Stimulated activated naive CD8-positive, alpha-beta T cell treated with anti-CD3 and anti-CD28 coated beads, Interleukin-15, Interleukin-2, amounts not matched to agents 100 ng/mL and 50 ng/mL, for 24 hours (primary cell): ENCODE measurements around the gene PDSS2.
A peak's percentile ranks its signal among the peaks of the same experiment; 100 is the strongest.
"Not testable (repeated sequence)": the region's sequence is repeated elsewhere in the genome, so short reads cannot be mapped to it uniquely, and the experiment has no call there.

Experiments
- H3K27ac Mint-ChIP-seq: one replicate; pipeline ENCODE4 v1.8.0; 2021; ENCODE audit warnings: mild to moderate bottlenecking, mixed read lengths
- H3K27me3 Mint-ChIP-seq: one replicate; pipeline ENCODE4 v1.8.0; 2021; ENCODE audit warnings: mixed read lengths
- H3K36me3 Mint-ChIP-seq: one replicate; pipeline ENCODE4 v1.8.0; 2021; ENCODE audit warnings: low read depth, mixed read lengths
- H3K4me1 Mint-ChIP-seq: one replicate; pipeline ENCODE4 v1.8.0; 2021; ENCODE audit warnings: low read depth, mixed read lengths
- H3K4me3 Mint-ChIP-seq: one replicate; pipeline ENCODE4 v1.8.0; 2021; ENCODE audit warnings: mild to moderate bottlenecking, mixed read lengths
- H3K9me3 Mint-ChIP-seq: one replicate; pipeline ENCODE4 v1.8.0; 2021; ENCODE audit warnings: mixed read lengths

PDSS2 gene

DNA sequence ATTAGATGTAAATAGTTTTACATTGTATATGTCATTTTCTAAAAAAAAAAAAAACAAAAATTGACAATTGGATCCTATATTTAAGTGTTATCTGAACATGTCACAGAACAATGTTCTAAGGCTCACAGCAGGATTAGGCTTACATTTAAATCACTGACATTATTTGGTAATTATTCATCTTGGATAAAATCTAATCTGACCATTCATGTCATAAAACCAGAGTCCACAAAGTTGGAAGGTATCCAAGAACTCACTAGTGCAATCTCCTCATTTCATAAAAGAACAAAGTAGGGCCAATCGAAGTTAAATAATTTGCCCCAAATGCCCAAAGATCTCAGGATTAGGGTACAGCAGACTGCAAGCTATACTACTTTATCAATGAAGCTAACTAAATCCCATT lies 73.0 kb downstream of the PDSS2 start:
- Mint-ChIP-seq H3K36me3 (peaks cover 18% of the 10 kb centered on the region), H3K4me3 (no peak overlapping the region), H3K27me3 (no peaks in the 10 kb centered on the region), H3K9me3 (no peaks in the 10 kb centered on the region), H3K4me1 (peaks cover 10% of the 10 kb centered on the region), H3K27ac (no peak overlapping the region)

DNA sequence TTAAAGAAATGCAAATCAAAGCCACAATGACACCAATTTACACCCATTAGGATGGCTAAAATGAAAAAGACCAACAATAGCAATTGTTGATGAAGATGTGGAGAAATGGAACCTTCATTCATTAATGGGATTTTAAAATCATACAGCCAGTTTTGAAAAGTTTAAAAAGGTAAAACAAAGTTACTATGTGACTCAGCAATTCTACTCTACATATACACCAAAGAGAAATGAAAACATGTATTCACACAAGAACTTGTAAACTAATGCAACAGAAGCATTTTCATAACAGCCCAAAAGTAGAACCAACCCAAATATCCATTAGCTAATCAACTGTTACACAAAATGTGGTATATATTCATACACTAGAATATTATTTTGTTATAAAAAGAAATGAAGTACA lies 75.7 kb downstream of the PDSS2 start:
- H3K27ac Mint-ChIP-seq: no peak overlapping the region
- no peak overlapping the region for H3K4me3 Mint-ChIP-seq

DNA sequence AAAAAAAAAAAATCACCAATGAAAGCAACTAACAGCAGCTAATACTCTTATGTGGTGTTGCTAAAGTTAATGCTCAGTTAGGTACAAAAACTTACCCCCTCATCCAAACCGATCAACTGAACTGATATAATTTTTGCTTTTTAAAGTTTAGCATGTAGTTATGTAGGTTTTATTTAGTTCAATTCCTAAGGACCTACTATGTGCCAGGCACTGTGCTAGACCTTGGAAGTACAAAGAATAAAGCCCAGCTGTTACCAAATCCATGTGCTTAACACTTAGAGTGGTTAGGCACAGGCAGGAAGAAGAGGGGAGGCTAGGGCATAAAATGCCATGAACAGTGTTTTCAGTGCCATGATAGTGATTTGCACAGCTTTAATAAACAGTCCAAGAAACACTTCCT lies 85.1 kb downstream of the PDSS2 start:
- Mint-ChIP-seq H3K27ac (no peak overlapping the region), H3K4me3 (no peak overlapping the region), H3K9me3 (peaks cover under 1% of the 10 kb centered on the region), H3K36me3 (peaks cover under 1% of the 10 kb centered on the region), H3K4me1 (no peaks in the 10 kb centered on the region), H3K27me3 (no peaks in the 10 kb centered on the region)

More for the DNA sequence above, 75.7 kb downstream of the PDSS2 start:
- no peaks in the 10 kb centered on the region for H3K27me3 Mint-ChIP-seq
- peaks cover 6% of the 10 kb centered on the region for H3K4me1 Mint-ChIP-seq
- peaks cover 4% of the 10 kb centered on the region for H3K9me3 Mint-ChIP-seq
- peaks cover 23% of the 10 kb centered on the region for H3K36me3 Mint-ChIP-seq

DNA sequence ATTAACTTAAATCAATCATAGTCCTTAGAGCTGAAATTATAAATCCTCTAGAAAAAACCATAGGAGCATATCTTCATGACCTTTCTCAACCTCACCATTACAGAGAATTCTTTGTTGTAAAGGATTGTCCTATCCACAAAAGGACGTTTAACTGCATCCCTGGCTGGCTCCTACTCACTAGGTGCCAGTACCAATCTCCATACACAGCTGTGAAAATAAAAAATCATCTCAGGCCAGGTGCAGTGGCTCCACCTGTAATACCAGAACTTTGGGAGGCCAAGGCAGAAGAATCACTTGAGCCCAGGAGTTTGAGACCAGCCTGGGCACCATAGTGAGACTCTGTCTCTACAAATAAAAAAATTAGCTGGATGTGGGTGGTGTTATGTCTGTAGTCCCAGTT lies 89.9 kb downstream of the PDSS2 start:
- Mint-ChIP-seq H3K27me3 (no peaks in the 10 kb centered on the region), H3K4me3 (no peak overlapping the region), H3K27ac (no peak overlapping the region), H3K36me3 (peaks cover 4% of the 10 kb centered on the region), H3K4me1 (no peaks in the 10 kb centered on the region), H3K9me3 (no peaks in the 10 kb centered on the region)

DNA sequence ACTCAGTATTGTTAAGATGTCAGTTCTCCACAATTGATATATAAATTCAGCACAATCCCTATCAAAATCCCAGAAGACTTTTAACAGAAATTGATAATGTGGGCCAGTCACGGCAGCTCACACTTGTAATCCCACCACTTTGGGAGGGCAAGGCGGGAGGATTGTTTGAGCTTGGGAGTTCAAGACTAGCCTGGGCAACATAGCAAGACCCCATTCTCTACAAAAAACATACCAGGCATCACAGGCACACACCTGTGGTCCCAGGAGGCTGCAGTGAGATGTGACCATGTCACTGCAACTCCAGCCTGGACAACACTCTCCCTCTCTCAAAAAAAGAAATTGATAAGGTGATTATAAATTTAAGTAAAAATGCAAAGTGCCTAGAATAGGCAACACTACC lies 90.9 kb downstream of the PDSS2 start:
- no peaks in the 10 kb centered on the region for H3K27me3 Mint-ChIP-seq
- peaks cover 3% of the 10 kb centered on the region for H3K9me3 Mint-ChIP-seq

DNA sequence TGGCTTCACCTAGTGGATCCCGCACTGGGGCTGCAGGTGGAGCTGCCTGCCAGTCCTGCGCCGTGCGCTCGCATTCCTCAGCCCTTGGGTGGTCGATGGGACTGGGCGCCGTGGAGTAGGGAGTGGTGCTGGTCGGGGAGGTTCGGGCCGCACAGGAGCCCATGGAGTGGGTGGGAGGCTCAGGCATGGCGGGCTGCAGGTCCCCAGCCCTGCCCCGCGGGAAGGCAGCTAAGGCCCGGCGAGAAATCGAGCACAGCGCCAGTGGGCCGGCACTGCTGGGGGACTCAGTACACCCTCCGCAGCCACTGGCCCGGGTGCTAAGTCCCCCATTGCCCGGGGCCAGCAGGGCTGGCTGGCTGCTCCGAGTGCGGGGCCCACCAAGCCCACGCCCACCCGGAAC lies 95.2 kb downstream of the PDSS2 start:
- not testable (repeated sequence) for H3K4me1 Mint-ChIP-seq, H3K4me3 Mint-ChIP-seq, H3K27me3 Mint-ChIP-seq, H3K27ac Mint-ChIP-seq
- peaks cover 24% of the 10 kb centered on the region for H3K36me3 Mint-ChIP-seq
- H3K9me3 Mint-ChIP-seq: peaks cover 10% of the 10 kb centered on the region

More for the DNA sequence above, 90.9 kb downstream of the PDSS2 start:
- peaks cover 9% of the 10 kb centered on the region for H3K36me3 Mint-ChIP-seq
- no peaks in the 10 kb centered on the region for H3K4me1 Mint-ChIP-seq
- peak overlapping the region; percentile 45 for H3K27ac Mint-ChIP-seq
- no peak overlapping the region for H3K4me3 Mint-ChIP-seq

DNA sequence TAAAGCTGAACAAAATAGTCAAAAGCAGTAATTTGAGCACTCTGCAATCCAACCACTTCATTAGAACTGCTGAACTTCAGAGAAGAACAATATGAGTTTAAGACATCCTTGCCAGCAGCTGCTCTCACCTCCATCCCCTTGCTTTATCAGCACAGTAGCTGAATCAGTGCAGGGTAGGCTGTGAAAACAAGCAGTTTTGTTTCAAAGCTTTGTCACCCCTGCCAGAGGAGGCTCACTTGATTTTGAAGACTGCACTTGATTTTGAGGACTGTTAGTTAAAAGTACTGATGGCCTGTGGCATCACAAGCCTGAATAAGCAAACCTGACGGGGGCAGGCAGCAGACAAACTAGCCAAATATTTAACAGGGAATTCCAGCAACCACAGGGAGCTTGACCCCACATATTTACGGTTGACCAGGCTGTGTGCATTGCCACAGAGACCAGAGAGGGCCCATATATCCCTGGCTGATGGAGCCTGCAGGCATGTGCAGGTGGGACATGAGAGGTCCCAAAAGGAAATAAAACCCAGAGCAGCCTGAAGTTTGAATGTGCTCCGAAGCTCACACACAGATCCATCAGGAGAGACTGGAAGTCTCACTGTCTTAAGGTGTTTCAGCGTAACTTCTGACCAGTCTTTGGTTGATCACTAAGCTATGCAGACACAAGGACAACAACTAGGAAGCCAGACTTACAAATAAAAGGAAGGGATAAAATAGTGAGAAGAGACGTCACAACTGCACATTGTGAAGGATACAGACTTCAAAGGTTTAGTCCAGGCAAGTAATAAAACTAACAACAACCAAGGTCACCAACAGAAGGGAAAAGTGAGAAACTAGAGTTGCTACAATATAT lies 97.4 kb downstream of the PDSS2 start:
- H3K27me3 Mint-ChIP-seq: no peaks in the 10 kb centered on the region
- peaks cover 20% of the 10 kb centered on the region for H3K36me3 Mint-ChIP-seq
- no peak overlapping the region for H3K4me3 Mint-ChIP-seq
- no peaks in the 10 kb centered on the region for H3K4me1 Mint-ChIP-seq
- H3K27ac Mint-ChIP-seq: no peak overlapping the region
- peaks cover 10% of the 10 kb centered on the region for H3K9me3 Mint-ChIP-seq

DNA sequence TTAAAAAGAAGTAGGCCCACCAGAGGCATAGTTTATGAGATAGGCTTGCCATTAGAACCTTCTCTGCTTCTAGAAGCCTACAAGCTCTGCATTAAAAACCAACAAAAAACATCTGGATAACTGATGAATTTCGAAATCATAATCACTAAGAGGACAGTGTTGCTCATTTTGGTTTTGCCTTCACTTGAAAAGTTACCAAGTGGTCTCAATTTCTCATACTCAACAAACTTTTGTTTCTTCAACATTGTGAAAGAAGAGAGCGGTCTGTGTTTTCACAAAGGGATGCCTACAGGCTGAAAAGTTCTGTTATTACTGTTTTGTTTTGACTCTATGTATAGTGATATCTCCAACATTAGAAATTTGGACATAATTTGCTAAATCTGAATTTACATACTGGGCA lies 98.9 kb downstream of the PDSS2 start:
- no peaks in the 10 kb centered on the region for H3K27me3 Mint-ChIP-seq
- peaks cover 20% of the 10 kb centered on the region for H3K36me3 Mint-ChIP-seq
- no peak overlapping the region for H3K4me3 Mint-ChIP-seq
- H3K27ac Mint-ChIP-seq: no peak overlapping the region
- H3K4me1 Mint-ChIP-seq: no peaks in the 10 kb centered on the region
- H3K9me3 Mint-ChIP-seq: peaks cover 10% of the 10 kb centered on the region

DNA sequence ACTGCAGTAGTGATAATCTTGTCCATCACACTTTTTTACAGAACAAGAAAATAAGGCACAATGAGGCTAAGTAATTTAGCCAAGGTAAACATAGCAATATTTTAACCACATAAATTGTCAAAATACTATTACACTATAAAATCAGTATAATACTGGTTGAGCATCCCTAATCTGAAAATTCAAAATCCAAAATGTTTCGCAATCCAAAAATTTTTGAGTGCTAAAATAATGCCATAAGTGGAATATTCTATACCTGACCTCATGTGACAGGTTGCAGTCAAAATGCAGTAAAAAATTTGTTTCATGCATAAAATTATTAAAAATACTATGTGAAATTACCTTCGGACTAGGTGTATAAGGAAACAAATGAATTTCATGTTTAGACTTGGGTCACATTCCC lies 101.5 kb downstream of the PDSS2 start:
- peaks cover 4% of the 10 kb centered on the region for H3K4me1 Mint-ChIP-seq
- no peaks in the 10 kb centered on the region for H3K27me3 Mint-ChIP-seq
- peaks cover 2% of the 10 kb centered on the region for H3K9me3 Mint-ChIP-seq
- peaks cover 9% of the 10 kb centered on the region for H3K36me3 Mint-ChIP-seq
- H3K27ac Mint-ChIP-seq: no peak overlapping the region
- no peak overlapping the region for H3K4me3 Mint-ChIP-seq

DNA sequence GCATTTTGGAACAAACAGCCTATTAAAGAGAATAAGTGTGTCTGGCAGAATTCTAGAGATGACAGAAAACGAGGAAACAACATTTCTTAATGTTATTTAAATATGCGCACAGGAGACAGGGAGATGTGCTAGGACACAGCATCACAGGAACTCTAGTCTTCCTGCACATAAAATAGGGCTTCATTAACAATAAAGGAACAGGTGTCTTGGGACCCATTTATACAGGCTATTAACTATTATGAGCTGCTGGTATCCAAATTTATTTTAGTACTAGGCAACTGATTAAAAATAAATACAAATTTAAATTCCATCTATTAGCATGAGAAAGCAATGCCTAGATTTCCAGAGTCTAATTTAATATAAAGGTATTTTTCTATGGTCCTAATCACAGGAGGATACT lies 102.3 kb downstream of the PDSS2 start:
- peaks cover under 1% of the 10 kb centered on the region for H3K36me3 Mint-ChIP-seq
- H3K4me3 Mint-ChIP-seq: no peak overlapping the region
- H3K9me3 Mint-ChIP-seq: no peaks in the 10 kb centered on the region
- H3K27ac Mint-ChIP-seq: no peak overlapping the region
- peaks cover 4% of the 10 kb centered on the region for H3K4me1 Mint-ChIP-seq
- no peaks in the 10 kb centered on the region for H3K27me3 Mint-ChIP-seq

DNA sequence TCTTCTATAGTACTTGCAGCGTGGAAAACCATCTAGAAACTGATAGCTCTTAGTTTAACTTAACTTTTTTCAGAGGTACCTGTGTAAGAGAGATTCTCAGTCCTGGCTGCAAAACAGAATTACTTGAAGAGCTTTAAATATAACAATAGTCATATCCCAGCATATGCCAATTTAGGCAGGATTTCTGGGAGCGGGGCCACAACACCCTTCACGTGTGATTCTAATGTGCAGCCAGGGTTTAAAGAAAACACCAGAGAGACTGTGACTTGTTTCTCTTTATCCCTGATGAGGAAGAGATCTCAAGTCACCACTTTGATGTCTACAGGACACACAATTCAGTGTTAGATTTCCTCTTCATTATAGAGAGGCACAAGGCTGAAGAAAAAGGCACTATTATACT lies 103.7 kb downstream of the PDSS2 start:
- H3K27ac Mint-ChIP-seq: no peak overlapping the region
- H3K4me3 Mint-ChIP-seq: no peak overlapping the region
- H3K9me3 Mint-ChIP-seq: no peaks in the 10 kb centered on the region
- no peaks in the 10 kb centered on the region for H3K27me3 Mint-ChIP-seq
- peaks cover 4% of the 10 kb centered on the region for H3K4me1 Mint-ChIP-seq
- no peaks in the 10 kb centered on the region for H3K36me3 Mint-ChIP-seq

DNA sequence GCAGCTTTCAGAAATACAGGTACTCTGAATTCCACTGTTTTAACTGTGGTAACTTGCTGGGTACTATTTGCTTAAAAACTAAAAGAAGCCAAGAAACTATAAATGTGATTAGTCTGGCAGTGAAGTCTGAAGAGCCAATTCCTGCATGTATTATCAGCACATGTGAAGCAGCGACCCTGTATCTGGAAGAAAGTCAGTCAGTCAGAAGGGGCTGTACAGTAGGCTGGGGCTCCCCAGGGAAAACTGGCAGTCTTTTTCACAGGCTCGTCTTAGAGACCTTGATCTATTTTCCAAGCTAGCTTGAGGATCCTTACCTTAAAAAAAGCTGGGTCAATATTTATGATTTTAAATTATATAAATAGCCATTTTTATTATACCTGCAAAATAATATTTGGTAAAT lies 104.9 kb downstream of the PDSS2 start:
- no peak overlapping the region for H3K4me3 Mint-ChIP-seq
- no peaks in the 10 kb centered on the region for H3K27me3 Mint-ChIP-seq
- H3K27ac Mint-ChIP-seq: no peak overlapping the region
- H3K36me3 Mint-ChIP-seq: no peaks in the 10 kb centered on the region
- no peaks in the 10 kb centered on the region for H3K9me3 Mint-ChIP-seq
- peaks cover 4% of the 10 kb centered on the region for H3K4me1 Mint-ChIP-seq

DNA sequence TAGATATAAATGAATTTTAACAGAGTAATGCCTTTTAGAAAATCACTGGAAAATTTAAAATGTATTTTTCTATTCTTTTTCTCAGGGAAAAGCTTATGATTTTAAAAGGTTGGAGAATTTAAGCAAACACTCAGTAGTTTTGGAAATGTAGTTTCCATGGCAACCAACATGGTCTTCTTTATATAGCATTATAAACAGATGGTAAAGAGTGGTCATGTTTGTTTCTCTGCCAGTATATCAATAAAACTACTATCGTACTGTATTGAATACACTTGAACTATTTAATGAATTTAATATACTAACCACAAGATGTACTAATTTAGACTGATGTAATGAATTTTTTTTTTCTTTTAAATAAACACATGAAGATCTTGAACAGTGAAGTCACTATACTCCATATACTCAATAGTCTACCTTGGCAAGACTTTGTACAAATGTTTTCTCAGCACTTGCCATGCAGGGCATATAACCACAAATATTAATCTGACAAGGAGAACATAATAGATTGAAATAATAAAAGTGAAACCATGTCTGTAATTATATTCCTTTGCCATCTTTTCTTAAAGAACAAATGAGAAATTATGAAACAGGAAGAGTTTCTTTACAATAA lies 105.5 kb downstream of the PDSS2 start:
- H3K27me3 Mint-ChIP-seq: no peaks in the 10 kb centered on the region
- no peaks in the 10 kb centered on the region for H3K36me3 Mint-ChIP-seq
- H3K9me3 Mint-ChIP-seq: no peaks in the 10 kb centered on the region
- peaks cover 4% of the 10 kb centered on the region for H3K4me1 Mint-ChIP-seq
- H3K4me3 Mint-ChIP-seq: no peak overlapping the region
- H3K27ac Mint-ChIP-seq: no peak overlapping the region

DNA sequence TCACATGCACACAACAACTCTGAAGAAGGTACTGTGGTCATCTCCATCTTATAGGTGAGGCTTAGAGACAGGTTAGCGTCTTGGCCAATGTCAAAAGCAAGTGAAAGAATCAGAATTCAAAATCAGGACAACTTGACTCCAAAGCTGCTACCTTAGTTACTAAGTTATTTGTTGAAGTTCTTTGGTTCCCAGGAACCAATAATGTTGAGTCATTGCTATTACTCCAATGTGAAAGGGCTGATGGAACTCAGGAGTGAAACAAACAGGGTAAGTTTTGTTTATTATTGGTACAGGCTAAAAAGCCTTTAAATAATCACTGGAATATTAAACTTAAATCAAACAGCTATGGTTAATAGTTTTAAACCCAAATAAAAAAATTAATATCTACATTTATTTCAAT lies 111.1 kb downstream of the PDSS2 start:
- Mint-ChIP-seq H3K4me3 (no peak overlapping the region), H3K36me3 (peaks cover 5% of the 10 kb centered on the region), H3K4me1 (peaks cover 4% of the 10 kb centered on the region), H3K27me3 (no peaks in the 10 kb centered on the region), H3K9me3 (no peaks in the 10 kb centered on the region), H3K27ac (no peak overlapping the region)

DNA sequence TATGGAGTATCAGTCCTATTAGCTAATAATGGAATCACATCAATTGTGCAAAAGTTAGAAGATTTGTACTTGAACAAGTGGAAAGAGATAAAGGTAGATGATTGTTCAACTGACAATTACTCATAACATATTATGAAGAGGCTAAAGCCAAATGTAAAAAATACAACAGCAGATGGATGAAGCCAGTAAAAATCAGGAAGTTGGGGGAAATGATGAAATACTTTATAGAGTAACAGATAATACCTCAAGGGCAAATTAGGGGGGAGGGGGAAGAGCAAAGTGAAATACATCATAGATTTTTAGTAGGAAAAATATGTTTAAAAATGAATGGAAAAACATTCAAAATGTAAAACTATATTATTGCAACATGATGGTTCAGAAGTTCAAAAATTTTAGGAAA lies 114.0 kb downstream of the PDSS2 start:
- Mint-ChIP-seq H3K36me3 (peaks cover 5% of the 10 kb centered on the region), H3K27me3 (no peaks in the 10 kb centered on the region), H3K4me3 (no peak overlapping the region), H3K9me3 (no peaks in the 10 kb centered on the region), H3K27ac (no peak overlapping the region), H3K4me1 (peaks cover 4% of the 10 kb centered on the region)

DNA sequence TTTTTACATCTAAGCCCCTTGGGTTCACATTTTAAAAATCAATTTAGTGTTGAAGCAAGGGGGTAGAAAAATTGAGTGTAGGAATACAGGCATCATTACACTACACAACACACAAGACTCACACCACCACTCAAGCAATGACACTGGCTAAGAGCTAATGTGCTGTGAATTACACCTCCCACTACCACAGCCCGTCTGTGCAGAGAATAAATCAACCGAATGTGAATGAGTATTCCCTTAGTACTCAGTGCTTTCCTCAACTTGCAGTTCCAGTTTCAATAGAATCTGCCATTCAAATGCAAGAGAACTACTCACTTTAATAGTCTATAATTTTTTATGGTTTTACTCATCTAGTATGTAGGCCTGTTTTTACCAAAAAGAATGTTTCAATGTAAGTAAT lies 114.4 kb downstream of the PDSS2 start:
- Mint-ChIP-seq H3K4me1 (peaks cover 4% of the 10 kb centered on the region), H3K27ac (no peak overlapping the region), H3K36me3 (peaks cover 5% of the 10 kb centered on the region), H3K4me3 (no peak overlapping the region), H3K9me3 (no peaks in the 10 kb centered on the region), H3K27me3 (no peaks in the 10 kb centered on the region)
